ENCODE data around the gene AZU1.
"Not testable (repeated sequence)": the region's sequence is repeated elsewhere in the genome, so short reads cannot be mapped to it uniquely, and the experiment has no call there.

Gene AZU1

DNA sequence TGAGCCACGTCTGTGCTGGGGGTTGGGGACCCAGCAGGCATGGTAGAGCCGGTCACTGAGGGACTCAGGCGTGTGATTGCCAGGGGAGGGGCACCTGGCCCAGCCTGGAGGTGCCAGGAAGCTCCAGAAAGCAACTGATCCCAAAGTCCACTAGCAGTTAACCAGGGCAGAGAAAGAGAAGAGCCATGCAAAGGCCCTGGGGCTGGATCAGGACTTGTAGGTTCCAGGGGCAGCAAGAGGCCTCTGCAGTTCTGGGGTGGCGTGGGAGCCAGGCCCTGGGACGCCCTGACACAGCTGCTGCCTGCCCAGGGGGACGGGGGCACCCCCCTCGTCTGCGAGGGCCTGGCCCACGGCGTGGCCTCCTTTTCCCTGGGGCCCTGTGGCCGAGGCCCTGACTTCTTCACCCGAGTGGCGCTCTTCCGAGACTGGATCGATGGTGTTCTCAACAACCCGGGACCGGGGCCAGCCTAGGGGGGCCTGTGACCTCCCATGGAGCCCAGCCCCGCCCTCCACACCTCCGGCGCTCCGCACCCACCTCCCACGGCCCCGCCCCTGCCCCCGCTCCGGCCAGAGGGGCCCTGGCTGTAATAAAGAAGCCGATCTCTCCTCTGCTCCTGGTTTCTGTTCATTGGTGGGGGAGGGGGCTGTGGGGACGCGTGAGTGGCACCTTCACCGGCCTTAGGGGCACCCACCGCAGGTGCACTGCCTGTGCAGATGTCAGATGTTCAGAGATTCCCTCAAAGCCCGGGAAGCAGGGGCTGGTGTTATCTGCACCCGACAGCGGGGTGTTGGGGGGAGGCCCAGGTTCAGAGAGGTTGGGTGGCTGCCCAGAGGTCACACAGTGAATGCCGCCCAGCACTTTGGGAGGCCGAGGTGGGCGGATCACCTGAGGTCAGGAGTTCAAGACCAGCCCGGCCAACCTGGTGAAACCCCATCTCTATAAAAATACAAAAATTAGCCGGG is 4.1 kb downstream of the AZU1 start:
- no peak for DNase-seq (ENCODE audit: low spot score)

DNA sequence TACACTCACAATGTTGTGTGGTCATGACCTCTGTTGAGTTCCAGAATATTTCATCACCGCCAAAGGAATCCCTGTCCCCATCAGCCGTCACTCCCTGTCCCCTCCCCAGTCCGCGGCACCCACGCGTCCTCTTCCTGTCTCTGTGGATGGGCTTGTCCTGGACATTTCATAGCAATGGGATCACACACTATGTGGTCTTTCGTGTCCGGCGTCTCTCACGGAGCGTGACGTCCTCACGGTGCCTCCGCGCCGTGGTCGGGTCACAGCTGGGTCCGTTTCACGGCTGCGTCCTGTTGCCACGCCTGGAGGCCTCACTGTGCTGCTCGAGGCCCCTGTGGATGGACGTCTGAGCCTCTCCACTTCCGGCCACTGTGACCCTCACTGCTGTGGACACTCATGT is 6.6 kb downstream of the AZU1 start:
- no peak for DNase-seq (ENCODE audit: low spot score)

DNA sequence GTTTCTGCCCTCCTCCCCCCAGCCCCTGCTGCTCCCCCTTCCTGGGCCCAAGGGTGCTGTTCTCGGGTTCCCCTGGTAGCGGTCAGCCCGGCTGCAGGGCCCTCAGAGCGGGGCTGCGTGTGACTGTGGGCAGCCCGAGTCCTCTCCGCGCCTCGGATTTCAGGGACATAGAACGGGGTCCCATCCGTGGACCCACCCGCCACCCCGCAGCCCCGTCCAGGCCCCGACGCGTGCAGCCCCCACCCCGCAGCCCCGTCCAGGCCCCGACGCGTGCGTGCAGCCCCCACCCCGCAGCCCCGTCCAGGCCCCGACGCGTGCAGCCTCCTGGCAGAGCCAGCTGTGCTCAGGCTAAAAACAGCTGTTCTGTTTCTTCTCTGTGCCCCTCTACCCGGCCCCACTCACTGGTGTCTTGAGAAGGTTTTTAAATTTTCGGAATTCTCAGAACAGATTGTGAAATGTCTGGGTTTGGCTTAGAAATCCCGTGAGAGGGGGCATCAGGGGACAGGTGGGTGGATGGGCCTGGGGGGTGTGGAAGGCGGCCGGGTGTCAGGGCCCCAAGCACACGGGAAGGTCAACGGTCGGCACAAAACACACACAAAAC is 7.7 kb downstream of the AZU1 start:
- no peak for DNase-seq (ENCODE audit: low spot score)

DNA sequence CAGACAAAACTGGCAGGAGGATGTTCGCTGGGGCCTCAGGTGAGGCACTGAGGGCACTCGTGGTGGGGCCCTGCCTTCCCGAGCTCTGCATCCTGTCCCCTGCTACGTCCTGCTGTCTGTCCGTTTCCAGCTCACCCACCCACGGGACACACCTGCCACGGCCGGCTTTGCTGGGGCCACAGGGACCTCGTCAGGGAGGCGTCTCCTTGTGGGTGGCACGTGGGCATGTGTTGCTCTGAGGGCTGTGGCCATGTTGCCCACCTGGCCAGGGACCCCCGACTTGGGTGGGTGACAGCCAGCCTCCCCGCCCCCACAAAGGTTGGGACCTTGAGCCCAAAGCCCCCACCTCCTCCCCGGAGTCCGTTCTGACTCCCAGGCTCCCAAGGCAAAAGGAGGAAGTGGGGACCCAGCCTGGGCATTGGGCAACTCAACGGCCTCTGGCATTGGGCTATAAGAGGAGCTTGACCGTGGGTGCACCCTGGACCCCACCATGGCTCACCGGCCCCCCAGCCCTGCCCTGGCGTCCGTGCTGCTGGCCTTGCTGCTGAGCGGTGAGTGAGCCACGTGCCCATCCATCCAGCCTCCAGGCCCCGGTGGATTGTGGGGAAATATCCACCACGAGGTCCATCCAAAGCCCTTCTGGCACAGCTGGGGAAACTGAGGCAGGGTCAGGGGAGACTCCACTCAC is 13.0 kb downstream of the AZU1 start, which contains the start of gene PRTN3:
Gene PRTN3, plus strand, starts transcription at position 481 of the 688 bp plus-strand sequence. Its CDS starts 10 bp downstream, at position 491.
- no peak for DNase-seq (ENCODE audit: low spot score)

DNA sequence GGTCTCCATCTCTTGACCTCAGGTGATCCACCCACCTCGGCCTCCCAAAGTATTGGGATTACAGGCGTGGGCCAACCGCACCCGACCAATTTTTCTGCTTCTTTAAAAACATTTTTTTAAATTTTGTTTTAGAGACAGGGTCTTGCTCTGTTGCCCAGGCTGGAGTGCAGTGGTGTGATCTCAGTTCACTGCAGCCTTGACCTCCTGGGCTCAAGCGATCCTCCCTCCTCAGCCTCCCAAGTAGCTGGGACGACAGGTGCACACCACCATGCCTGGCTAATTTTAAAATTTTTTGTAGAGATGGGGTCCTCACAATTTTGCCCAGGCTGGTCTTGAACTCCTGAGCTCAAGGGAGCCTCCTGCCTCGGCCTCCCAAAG is 15.2 kb downstream of the AZU1 start:
- not testable (repeated sequence) for DNase-seq (ENCODE audit: low spot score)

DNA sequence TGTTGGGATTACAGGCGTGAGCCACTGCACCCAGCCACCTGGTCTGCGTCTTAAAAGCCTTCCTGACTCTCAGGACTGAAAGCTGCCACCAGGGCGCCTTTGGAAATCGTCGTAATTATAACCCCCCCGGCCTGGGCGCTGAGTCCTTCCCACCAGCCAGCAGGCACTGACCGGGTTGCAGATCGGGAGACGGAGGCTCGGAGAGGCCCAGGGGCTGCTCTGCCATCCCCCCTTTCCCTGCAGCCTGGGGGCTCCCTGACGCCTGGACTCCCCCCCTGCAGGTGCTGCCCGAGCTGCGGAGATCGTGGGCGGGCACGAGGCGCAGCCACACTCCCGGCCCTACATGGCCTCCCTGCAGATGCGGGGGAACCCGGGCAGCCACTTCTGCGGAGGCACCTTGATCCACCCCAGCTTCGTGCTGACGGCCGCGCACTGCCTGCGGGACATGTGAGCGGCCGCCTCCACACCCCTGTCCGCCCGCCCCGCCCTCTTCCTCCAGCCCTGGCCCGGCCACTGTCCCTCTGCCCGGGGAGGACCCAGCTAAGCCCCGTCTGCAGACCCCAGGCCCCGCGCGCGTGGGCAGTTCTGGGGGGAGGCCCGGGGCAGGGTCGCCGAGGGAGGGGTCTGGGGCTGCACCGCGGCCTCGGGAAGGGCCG is 15.7 kb downstream of the AZU1 start:
- peak; percentile 72 for DNase-seq (ENCODE audit: low spot score)

DNA sequence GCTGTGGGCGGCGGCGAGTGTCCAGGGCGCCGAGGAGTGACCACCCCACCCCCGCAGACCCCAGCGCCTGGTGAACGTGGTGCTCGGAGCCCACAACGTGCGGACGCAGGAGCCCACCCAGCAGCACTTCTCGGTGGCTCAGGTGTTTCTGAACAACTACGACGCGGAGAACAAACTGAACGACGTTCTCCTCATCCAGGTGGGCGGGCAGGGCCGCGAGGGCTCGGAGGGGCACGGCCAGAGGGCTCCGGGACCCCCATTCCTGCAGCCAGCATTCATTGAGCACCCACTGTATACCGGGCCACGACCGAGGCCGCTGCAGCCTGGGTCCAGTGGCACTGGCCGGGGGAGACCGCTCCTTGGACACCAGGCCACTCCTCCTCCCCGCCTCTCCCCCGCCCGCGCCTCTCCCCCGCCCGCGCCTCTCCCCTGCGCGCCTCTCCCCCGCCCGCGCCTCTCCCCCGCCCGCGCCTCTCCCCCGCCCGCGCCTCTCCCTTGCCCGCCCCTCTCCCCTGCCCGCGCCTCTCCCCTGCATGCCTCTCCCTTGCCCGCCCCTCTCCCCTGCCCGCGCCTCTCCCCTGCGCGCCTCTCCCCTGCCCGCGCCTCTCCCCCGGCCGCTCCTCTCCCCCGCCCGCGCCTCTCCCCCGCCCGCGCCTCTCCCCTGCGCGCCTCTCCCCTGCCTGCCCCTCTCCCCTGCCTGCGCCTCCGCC is 16.4 kb downstream of the AZU1 start:
- no peak for DNase-seq (ENCODE audit: low spot score)

DNA sequence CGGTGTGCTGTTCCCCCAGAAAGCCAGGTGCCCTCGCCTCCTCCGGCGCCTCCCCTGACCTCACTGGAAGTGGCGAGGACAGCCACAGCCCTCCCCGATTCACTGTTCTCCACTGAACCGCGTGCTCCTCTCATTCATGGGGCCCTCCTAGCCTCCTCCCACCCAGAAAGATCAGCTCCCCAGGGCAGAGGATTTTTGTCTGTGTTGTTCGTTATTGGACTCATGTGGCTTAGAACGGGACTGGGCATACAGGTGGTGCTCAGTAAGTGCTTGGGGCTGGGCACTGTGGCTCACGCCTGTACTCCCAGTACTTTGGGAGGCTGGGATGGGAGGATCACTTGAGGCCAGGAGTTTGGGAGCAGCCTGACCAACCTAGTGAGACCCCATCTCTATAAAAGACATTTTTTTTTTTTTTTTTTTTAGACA is 16.9 kb downstream of the AZU1 start:
- DNase-seq (ENCODE audit: low spot score): no peak

DNA sequence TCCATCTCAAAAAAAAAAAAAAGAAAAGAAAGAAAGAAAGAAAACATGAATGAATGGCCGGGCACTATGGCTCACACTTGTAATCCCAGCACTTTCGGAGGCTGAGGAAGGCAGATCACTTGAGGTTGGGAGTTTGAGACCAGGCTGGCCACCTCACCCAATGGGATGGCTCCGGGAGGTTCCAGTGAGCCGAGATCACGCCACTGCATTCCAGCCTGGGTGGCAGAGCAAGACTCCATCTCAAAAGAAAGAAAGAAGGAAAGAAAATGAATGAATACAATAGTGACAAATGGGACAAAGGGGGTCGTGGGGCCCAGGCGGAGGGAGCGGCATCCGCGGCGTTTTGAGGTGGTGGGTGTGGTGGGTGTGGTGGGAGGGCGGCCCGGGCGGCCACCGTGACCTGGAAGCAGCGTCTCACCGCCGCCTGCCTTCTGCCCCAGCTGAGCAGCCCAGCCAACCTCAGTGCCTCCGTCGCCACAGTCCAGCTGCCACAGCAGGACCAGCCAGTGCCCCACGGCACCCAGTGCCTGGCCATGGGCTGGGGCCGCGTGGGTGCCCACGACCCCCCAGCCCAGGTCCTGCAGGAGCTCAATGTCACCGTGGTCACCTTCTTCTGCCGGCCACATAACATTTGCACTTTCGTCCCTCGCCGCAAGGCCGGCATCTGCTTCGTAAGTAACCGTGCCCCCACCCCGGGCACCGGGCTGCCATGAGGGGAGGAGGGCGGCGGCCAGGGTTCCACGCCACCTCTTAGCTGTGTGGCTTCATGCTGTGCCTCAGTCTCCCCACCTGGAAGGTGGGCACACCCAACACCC is 18.3 kb downstream of the AZU1 start:
- no peak for DNase-seq (ENCODE audit: low spot score)

DNA sequence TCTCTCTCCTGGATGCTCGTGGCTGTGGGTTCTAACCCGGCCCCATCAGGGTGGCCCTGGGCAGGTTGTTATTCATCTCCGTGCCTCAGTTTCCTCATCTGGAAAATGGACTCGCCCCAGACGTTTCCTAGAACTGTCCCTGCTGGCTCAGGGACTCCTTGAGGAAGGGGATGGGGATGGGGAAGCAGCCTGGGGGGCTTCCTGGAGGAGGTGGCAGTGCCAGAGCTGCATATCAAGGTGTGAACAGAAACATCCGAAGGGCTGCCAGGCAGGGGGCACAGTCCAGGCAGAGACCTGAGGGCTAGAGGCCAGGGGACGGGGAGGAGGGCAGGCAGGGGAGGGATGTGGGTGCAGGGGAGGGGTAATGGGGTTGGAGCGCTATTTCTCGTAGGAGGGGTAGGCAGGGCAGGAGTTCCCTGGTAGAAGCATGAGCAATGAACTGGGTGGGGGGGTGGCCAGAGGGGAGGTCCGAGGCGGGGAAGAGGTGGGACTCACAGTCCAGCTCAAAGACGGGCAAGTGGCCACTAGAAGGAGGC is 20.8 kb downstream of the AZU1 start:
- no peak for DNase-seq (ENCODE audit: low spot score)

DNA sequence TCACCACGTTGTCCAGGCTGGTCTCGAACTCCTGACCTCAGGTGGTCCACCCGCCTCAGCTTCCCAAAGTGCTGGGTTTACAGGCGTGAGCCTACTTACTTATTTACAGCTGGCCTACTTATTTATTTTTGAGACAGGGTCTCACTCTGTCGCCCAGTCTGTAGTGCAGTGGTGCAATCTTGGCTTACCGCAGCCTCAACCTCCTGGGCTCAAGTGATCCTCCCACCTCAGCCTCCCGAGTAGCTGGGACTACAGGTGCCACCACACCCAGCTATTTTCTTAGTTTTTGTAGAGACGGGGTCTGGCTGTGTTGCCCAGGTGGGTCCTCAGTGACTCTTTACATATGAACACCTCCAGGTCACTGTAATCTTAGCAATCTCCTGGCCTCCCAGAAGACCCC is 21.6 kb downstream of the AZU1 start:
- not testable (repeated sequence) for DNase-seq (ENCODE audit: low spot score)

DNA sequence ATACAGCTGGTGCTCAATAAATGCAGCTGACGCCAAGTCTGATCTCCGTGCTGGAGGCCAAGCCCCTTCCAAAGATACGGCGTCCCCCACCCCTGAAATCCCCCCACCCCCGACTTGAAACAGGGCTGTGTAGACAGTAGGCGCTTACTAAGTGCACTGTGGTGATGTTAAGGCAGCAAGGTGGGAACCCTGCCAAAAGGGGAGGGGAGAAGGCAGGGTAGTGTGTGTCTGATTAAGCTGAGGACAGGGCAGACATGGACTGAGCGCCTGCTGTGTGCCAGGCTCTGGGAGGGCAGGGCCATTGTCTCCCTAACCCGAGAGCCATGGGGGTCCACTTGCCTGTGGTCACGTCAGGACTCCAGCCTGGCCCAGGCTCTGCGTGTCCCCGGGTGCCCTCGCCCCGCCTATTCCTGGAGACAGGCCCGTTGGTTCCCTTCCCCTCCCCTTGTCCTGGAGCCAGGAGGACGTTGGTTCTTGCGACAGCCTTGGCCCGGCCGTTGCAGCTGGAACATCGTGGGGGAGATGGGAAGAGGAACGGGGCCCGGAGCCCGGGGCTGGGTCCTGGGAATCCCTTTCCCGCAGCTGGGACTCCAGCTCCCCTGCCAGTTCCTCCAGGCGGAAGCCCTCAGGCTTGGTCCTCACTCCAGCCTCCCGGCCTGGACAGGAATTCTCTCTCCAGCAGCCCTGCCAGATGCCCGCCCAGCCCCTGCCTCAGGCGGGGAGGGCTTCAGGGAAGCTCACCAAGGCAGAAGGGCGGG is 22.8 kb downstream of the AZU1 start:
- peak; percentile 65 for DNase-seq (ENCODE audit: low spot score)

DNA sequence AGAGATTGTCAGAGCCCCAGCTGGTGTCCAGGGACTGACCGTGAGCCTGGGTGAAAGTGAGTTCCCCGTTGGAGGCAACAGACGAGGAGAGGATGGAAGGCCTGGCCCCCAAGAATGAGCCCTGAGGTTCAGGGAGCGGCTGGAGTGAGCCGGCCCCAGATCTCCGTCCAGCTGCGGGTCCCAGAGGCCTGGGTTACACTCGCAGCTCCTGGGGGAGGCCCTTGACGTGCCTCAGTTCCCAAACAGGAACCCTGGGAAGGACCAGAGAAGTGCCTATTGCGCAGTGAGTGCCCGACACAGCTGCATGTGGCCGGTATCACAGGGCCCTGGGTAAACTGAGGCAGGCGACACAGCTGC is 23.3 kb downstream of the AZU1 start:
- no peak for DNase-seq (ENCODE audit: low spot score)

DNA sequence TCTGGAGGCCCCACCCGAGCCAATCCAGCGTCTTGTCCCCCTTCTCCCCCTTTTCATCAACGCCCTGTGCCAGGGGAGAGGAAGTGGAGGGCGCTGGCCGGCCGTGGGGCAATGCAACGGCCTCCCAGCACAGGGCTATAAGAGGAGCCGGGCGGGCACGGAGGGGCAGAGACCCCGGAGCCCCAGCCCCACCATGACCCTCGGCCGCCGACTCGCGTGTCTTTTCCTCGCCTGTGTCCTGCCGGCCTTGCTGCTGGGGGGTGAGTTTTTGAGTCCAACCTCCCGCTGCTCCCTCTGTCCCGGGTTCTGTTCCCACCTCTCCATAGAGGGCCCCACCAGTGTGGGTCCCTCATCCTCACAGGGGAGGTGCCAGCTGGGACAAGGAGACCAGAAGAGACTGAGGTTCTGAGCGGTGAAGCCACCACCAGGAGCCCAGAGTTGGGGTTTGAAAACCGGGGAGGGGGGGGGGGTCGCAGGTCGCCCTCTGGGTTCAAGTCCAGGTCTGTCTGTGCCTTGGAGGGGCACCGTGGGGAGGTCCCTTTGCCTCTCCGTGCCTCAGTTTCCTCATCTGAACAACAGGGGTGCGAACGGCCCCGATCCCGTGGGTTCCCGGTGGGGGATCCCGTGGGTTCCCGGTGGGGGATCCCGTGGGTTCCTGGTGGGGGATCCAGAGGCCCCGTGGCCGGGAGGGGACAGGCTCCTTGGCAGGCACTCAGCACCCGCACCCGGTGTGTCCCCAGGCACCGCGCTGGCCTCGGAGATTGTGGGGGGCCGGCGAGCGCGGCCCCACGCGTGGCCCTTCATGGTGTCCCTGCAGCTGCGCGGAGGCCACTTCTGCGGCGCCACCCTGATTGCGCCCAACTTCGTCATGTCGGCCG is 24.7 kb downstream of the AZU1 start, which contains the start of gene ELANE:
Gene ELANE, plus strand, starts transcription at position 168 of the 878 bp plus-strand sequence. Its CDS starts 26 bp downstream, at position 194.
- DNase-seq (ENCODE audit: low spot score): no peak

DNA sequence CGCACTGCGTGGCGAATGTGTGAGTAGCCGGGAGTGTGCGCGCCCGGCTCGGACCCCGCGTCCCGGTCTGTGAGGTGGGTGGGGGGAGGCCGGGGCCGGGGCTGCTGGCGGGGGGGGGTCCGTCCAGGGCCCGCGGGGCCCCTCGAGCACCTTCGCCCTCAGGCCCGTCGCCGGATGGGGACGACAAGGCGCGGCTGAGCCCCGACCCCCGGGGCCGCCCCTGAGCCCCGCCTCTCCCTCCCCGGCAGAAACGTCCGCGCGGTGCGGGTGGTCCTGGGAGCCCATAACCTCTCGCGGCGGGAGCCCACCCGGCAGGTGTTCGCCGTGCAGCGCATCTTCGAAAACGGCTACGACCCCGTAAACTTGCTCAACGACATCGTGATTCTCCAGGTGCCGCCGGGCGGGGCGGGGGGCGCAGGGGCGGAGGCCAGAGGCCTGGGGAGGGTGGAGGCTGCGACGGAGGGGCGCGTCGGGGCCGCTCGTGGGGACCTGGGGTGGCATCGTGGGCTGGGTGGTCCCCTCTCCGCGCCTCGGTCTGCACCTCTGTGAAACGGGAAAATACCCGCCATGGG is 25.5 kb downstream of the AZU1 start:
- no peak for DNase-seq (ENCODE audit: low spot score)

DNA sequence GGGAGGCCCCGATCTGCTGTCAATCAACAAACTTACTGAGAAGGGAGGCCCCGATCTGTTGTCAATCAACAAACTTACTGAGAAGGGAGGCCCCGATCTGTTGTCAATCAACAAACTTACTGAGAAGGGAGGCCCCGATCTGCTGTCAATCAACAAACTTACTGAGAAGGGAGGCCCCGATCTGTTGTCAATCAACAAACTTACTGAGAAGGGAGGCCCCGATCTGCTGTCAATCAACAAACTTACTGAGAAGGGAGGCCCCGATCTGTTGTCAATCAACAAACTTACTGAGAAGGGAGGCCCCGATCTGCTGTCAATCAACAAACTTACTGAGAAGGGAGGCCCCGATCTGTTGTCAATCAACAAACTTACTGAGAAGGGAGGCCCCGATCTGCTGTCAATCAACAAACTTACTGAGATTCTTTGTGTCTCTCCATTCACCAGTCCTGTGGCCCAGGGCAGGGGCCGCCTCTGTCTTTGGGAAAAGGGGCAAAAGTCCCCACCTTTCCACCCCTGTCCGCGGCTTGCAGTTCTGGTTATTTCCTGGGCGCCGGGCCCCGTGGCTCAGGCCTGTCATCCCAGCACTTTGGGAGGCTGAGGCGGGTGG is 26.1 kb downstream of the AZU1 start:
- not testable (repeated sequence) for DNase-seq (ENCODE audit: low spot score)

DNA sequence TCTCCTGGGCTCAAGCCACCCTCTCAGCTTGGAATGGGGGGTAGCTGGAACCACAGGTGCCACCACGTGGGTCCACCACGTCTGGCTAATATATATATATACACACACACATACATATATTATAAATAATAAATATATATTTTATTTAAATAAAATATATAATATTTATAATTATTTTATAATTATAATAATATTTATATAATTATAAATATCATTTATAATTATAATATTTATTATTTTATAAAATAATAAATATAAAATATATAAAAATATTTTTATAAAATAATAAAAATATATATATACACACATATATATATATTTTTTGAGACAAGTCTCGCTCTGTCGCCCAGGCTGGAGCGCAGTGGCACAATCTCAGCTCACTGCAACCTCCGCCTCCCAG is 26.9 kb downstream of the AZU1 start:
- DNase-seq (ENCODE audit: low spot score): no peak

DNA sequence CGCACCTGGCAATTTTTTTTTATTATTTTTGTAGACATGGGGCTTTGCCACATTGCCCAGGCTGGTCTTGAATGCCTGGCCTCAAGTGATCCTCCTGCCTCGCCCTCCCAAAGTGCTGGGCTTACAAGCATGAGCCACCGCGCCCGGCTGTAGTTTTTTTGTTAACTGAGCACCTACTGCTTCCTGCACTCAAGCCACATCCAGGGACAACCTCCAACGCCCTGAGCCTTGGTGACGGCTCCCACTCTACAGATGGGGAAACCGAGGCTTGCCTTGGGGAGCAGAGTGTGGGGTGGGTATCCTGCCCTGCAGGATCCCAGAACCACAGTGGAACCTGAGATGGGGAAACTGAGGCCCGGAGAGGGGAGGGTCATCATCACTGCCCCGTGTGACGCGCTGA is 27.5 kb downstream of the AZU1 start:
- DNase-seq (ENCODE audit: low spot score): no peak
